ENCODE results near the gene SAP130.

SAP130 gene

GRCh38 chr2:127953849-127954248 lies 74.0 kb downstream of the SAP130 start:
- H3K9me3 ChIP-seq (ENCODE audit: low read depth, low read length) = no peaks in the 10 kb centered on the region
- no peak overlapping the region for H3K27ac ChIP-seq
- peaks cover 54% of the 10 kb centered on the region for H3K36me3 ChIP-seq (ENCODE audit: insufficient read depth, low read length)
- no peak overlapping the region for H3K4me3 ChIP-seq
- TF ChIP-seq POLR2AphosphoS5 (IDR thresholded peaks at IDR 0.05; ENCODE audit: borderline replicate concordance, low read depth, low read length) (no peak), FOXP2 (optimal IDR thresholded peaks at IDR 0.05; ENCODE audit: control extremely low read depth, extremely low read length, insufficient read depth) (no peak), EZH2 (IDR thresholded peaks at IDR 0.05) (no peak)
- no peak overlapping the region for H3K9ac ChIP-seq (ENCODE audit: insufficient read length)
- DNase-seq (ENCODE audit: low read depth, low spot score) = no peak

GRCh38 chr2:127953128-127953718 lies 74.6 kb downstream of the SAP130 start:
- no peak for DNase-seq (ENCODE audit: low read depth, low spot score)
- no peak for TF ChIP-seq FOXP2 (optimal IDR thresholded peaks at IDR 0.05; ENCODE audit: control extremely low read depth, extremely low read length, insufficient read depth)
- TF ChIP-seq POLR2AphosphoS5 (IDR thresholded peaks at IDR 0.05; ENCODE audit: borderline replicate concordance, low read depth, low read length) = no peak
- no peak for TF ChIP-seq EZH2 (IDR thresholded peaks at IDR 0.05)
- Histone ChIP-seq H3K27ac (no peak overlapping the region), H3K9ac (ENCODE audit: insufficient read length) (no peak overlapping the region), H3K36me3 (ENCODE audit: insufficient read depth, low read length) (peaks cover 57% of the 10 kb centered on the region), H3K9me3 (ENCODE audit: low read depth, low read length) (no peaks in the 10 kb centered on the region), H3K4me3 (no peak overlapping the region)

GRCh38 chr2:127951026-127951425 lies 76.8 kb downstream of the SAP130 start:
- H3K9ac ChIP-seq (ENCODE audit: insufficient read length) = no peak overlapping the region
- no peak for DNase-seq (ENCODE audit: low read depth, low spot score)

GRCh38 chr2:127950264-127950663 lies 77.6 kb downstream of the SAP130 start:
- Histone ChIP-seq H3K27ac (no peak overlapping the region), H3K36me3 (ENCODE audit: insufficient read depth, low read length) (peaks cover 63% of the 10 kb centered on the region), H3K9ac (ENCODE audit: insufficient read length) (no peak overlapping the region), H3K4me3 (no peak overlapping the region), H3K9me3 (ENCODE audit: low read depth, low read length) (no peaks in the 10 kb centered on the region)
- TF ChIP-seq POLR2AphosphoS5 (IDR thresholded peaks at IDR 0.05; ENCODE audit: borderline replicate concordance, low read depth, low read length) (no peak), FOXP2 (optimal IDR thresholded peaks at IDR 0.05; ENCODE audit: control extremely low read depth, extremely low read length, insufficient read depth) (no peak), EZH2 (IDR thresholded peaks at IDR 0.05) (no peak)
- no peak for DNase-seq (ENCODE audit: low read depth, low spot score)

More at GRCh38 chr2:127951026-127951425, 76.8 kb downstream of the SAP130 start:
- Histone ChIP-seq H3K36me3 (ENCODE audit: insufficient read depth, low read length) (peaks cover 60% of the 10 kb centered on the region), H3K4me3 (no peak overlapping the region), H3K27ac (no peak overlapping the region), H3K9me3 (ENCODE audit: low read depth, low read length) (no peaks in the 10 kb centered on the region)
- no peak for TF ChIP-seq EZH2 (IDR thresholded peaks at IDR 0.05)
- TF ChIP-seq POLR2AphosphoS5 (IDR thresholded peaks at IDR 0.05; ENCODE audit: borderline replicate concordance, low read depth, low read length) = no peak
- TF ChIP-seq FOXP2 (optimal IDR thresholded peaks at IDR 0.05; ENCODE audit: control extremely low read depth, extremely low read length, insufficient read depth) = no peak

- DNase-seq (ENCODE audit: low read depth, low spot score) = no peak
- Histone ChIP-seq H3K36me3 (ENCODE audit: insufficient read depth, low read length) (peaks cover 76% of the 10 kb centered on the region), H3K9ac (ENCODE audit: insufficient read length) (no peak overlapping the region), H3K27ac (no peak overlapping the region), H3K9me3 (ENCODE audit: low read depth, low read length) (no peaks in the 10 kb centered on the region), H3K4me3 (no peak overlapping the region)
- TF ChIP-seq FOXP2 (optimal IDR thresholded peaks at IDR 0.05; ENCODE audit: control extremely low read depth, extremely low read length, insufficient read depth) = no peak
- no peak for TF ChIP-seq EZH2 (IDR thresholded peaks at IDR 0.05)
- TF ChIP-seq POLR2AphosphoS5 (IDR thresholded peaks at IDR 0.05; ENCODE audit: borderline replicate concordance, low read depth, low read length) = no peak
Measured at GRCh38 chr2:127945281-127945680, 82.6 kb downstream of the SAP130 start.

- Histone ChIP-seq H3K4me3 (no peak overlapping the region), H3K27ac (peak overlapping the region; percentile 17; the same call in 1 of the 2 replicates)
- TF ChIP-seq EZH2 (IDR thresholded peaks at IDR 0.05) (no peak), FOXP2 (optimal IDR thresholded peaks at IDR 0.05; ENCODE audit: control extremely low read depth, extremely low read length, insufficient read depth) (no peak), POLR2AphosphoS5 (IDR thresholded peaks at IDR 0.05; ENCODE audit: borderline replicate concordance, low read depth, low read length) (no peak)
Measured at GRCh38 chr2:127943186-127943585, 84.7 kb downstream of the SAP130 start.

GRCh38 chr2:127942002-127942401 lies 85.9 kb downstream of the SAP130 start:
- Histone ChIP-seq H3K9me3 (ENCODE audit: low read depth, low read length) (no peaks in the 10 kb centered on the region), H3K27ac (no peak overlapping the region), H3K9ac (ENCODE audit: insufficient read length) (no peak overlapping the region), H3K36me3 (ENCODE audit: insufficient read depth, low read length) (peaks cover 50% of the 10 kb centered on the region), H3K4me3 (no peak overlapping the region)
- DNase-seq (ENCODE audit: low read depth, low spot score) = no peak
- TF ChIP-seq EZH2 (IDR thresholded peaks at IDR 0.05) (no peak), POLR2AphosphoS5 (IDR thresholded peaks at IDR 0.05; ENCODE audit: borderline replicate concordance, low read depth, low read length) (no peak), FOXP2 (optimal IDR thresholded peaks at IDR 0.05; ENCODE audit: control extremely low read depth, extremely low read length, insufficient read depth) (no peak)

More at GRCh38 chr2:127943186-127943585, 84.7 kb downstream of the SAP130 start:
- Histone ChIP-seq H3K36me3 (ENCODE audit: insufficient read depth, low read length) (peaks cover 59% of the 10 kb centered on the region), H3K9me3 (ENCODE audit: low read depth, low read length) (no peaks in the 10 kb centered on the region), H3K9ac (ENCODE audit: insufficient read length) (no peak overlapping the region)
- DNase-seq (ENCODE audit: low read depth, low spot score) = no peak

GRCh38 chr2:127941461-127941860 lies 86.4 kb downstream of the SAP130 start:
- no peaks in the 10 kb centered on the region for H3K9me3 ChIP-seq (ENCODE audit: low read depth, low read length)
- TF ChIP-seq POLR2AphosphoS5 (IDR thresholded peaks at IDR 0.05; ENCODE audit: borderline replicate concordance, low read depth, low read length) (no peak), FOXP2 (optimal IDR thresholded peaks at IDR 0.05; ENCODE audit: control extremely low read depth, extremely low read length, insufficient read depth) (no peak), EZH2 (IDR thresholded peaks at IDR 0.05) (no peak)
- no peak overlapping the region for H3K27ac ChIP-seq
- H3K4me3 ChIP-seq = no peak overlapping the region
- DNase-seq (ENCODE audit: low read depth, low spot score) = no peak
- H3K36me3 ChIP-seq (ENCODE audit: insufficient read depth, low read length) = peaks cover 47% of the 10 kb centered on the region
- no peak overlapping the region for H3K9ac ChIP-seq (ENCODE audit: insufficient read length)

- no peak for TF ChIP-seq FOXP2 (optimal IDR thresholded peaks at IDR 0.05; ENCODE audit: control extremely low read depth, extremely low read length, insufficient read depth)
- TF ChIP-seq POLR2AphosphoS5 (IDR thresholded peaks at IDR 0.05; ENCODE audit: borderline replicate concordance, low read depth, low read length) = no peak
- no peak for TF ChIP-seq EZH2 (IDR thresholded peaks at IDR 0.05)
- no peak overlapping the region for H3K4me3 ChIP-seq
- no peak for DNase-seq (ENCODE audit: low read depth, low spot score)
- no peak overlapping the region for H3K27ac ChIP-seq
- no peak overlapping the region for H3K9ac ChIP-seq (ENCODE audit: insufficient read length)
- H3K9me3 ChIP-seq (ENCODE audit: low read depth, low read length) = no peaks in the 10 kb centered on the region
- peaks cover 40% of the 10 kb centered on the region for H3K36me3 ChIP-seq (ENCODE audit: insufficient read depth, low read length)
Measured at GRCh38 chr2:127940641-127941040, 87.2 kb downstream of the SAP130 start.
